Astrocyte of the hippocampus (primary cell): ENCODE results near the gene LURAP1L.

Experiments used
- DNase-seq: peaks from one replicate; pipeline ENCODE4 v3.0.0; 2011; ENCODE audit warnings: low read depth, low spot score

Gene LURAP1L, protein sequence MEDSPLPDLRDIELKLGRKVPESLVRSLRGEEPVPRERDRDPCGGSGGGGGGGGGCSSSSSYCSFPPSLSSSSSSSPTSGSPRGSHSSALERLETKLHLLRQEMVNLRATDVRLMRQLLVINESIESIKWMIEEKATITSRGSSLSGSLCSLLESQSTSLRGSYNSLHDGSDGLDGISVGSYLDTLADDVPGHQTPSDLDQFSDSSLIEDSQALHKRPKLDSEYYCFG

GRCh38 chr9:12774861-12775678 is at the start of gene LURAP1L:
TSS of gene LURAP1L (plus strand) at chr9:12775020. CDS start at chr9:12775716, 696 bp downstream.
- DNase-seq = peak; percentile 81

DNA sequence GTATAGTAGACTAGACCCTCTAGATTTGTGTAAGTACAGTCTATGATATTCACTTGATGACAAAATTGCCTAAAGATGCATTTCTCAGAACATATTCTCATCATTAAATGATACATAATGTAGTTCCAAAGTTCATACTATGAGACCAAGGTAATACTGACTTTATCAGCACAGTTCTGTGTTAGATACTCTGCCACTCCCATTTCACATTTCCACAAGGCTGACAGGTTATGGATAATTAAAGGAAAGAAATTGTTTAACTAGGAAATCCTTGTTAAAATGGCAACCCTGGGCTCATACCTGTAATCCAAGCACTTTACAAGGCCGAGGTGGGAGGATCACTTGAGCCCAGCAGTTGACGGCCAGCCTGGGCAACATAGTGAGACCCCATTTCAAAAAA is 48.0 kb upstream of the LURAP1L start:
- DNase-seq = no peak

DNA sequence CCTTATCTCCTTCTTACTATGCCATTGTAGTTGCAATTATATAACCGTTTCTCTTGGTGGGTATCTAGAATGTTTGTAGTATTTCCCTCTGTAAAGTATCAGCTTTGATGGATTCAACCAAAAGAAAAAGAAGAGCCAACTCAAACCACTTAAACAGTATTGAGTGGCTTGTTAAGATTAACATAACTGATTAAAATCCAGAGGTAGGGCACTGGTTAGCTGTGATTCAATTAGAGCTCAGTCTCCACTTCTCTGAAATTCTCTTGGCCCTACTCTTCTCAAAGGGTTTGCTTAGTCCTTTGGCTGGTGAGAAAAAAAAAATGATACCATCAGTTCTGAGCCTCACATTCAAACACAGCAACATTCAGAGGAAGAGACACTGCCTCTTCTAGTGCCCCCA is 44.6 kb upstream of the LURAP1L start:
- no peak for DNase-seq

GRCh38 chr9:12730927-12731326 is 43.9 kb upstream of the LURAP1L start:
- no peak for DNase-seq

DNA sequence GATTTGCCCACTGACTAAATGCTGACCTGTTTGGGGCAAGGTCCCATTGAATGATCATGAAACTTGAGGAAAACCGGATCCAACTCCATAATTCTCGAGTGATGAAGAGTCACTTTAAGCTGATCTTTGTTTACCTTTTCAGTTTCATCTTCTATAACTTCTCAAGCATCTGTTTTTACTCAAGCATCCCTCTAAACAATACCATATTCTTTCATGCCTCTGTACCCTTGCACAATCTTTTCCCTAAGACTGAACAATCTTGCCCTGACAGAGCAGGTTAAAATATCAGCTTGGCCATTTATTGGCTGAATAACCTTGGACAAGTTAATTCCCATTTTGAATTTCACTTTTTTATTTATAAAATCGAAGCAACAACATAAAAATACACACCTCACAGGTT is 41.8 kb upstream of the LURAP1L start:
- DNase-seq = no peak

DNA sequence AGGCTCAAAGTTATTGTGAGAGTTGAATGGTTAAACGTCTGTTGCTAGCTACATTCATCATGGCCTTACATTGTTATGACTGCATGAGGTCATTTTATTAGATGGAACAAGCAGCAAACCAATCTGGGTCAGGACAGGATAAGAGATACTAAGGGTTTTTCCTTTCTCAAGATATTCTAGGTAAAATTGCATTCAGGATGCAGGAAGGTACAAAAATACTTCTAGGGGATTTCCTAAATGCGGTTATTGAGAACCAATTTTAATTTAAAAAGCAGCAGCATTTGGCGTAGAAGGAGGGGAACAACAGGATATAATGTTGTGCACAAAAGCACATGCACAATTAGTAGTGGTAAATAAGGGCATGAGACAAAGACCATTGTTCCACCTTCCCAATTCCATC is 39.2 kb upstream of the LURAP1L start:
- DNase-seq = no peak

DNA sequence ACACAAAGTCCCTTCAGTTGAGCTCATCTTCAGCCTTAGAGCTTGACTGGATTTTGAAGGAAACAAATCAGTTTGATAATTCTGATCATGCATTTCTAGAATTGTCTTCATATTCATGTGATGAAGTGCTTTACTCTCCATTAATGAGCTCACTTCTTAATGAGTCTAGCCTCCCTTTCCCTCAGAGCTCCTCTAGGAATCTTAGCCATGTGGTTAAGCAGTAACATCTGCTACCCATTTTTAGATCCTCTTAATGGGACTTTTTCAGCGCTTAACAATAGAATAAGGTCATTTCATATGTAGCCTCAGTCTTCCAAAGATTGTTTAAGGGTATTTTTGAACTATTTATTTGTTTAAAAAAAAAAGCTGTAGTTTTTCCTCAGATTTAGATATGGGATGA is 36.9 kb upstream of the LURAP1L start:
- no peak for DNase-seq

- DNase-seq = peak; percentile 42
Observed at GRCh38 chr9:12739014-12739652, 35.7 kb upstream of the LURAP1L start.

DNA sequence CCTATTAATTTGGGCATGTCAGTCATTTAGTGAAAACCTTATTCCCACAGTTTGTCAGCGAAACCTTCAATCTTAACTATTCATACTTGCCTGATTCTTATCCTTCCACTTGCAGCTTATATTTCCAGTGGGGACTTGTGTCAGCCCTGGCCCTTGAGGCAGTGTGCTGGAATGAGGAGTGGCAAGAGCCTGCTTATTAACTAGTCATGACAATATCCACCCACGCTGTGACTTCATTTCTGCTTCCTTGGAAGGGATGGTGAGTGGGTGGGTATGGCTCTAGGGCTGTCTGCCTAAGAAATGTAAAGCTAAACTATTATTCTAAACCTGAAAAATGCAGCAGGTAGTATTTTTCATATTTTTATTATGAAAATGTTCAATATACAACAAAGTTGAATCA is 34.0 kb upstream of the LURAP1L start:
- DNase-seq = no peak

- DNase-seq = no peak
Observed at GRCh38 chr9:12748016-12748415, 26.8 kb upstream of the LURAP1L start.

- no peak for DNase-seq
Observed at GRCh38 chr9:12748954-12749353, 25.9 kb upstream of the LURAP1L start.

DNA sequence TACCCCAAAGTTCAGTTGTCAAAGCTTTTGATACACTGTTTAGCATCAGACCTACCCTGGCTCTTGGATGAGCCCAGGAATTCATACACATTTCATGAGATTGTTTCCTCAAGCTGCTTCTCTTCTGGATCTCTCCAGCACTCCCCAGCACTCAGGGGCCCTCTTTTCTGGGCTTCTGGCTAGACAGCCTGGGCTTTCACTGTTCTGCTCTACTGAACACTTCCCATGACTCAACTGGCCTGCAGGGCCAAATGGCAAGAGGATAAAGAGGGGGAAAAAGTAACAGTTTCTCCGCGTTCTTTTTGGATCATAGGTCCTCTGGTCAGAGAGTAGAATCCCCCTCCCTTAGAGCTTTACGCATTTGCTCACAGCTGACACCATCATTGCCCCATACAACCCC is 20.9 kb upstream of the LURAP1L start:
- peak; percentile 2 for DNase-seq

DNA sequence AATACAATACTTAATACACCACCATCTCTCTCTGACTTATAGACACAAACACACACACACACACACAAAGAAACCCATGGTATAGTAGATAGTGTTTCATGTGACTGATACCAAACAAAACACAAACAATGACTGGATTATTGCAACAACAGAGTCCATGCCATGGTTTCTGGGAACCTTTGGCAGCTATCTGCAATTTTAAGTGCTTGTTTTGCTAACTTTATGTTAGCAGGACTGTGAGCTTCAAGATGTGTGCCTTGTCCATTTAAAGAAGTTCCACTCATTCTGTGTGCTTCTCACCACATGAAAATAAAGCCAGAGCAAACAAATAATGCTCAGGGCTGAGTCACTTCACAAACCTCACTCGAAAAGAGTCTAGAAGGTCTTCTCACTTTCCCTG is 15.1 kb upstream of the LURAP1L start:
- DNase-seq = peak; percentile 70

- DNase-seq = no peak
Observed at GRCh38 chr9:12760758-12761157, 14.1 kb upstream of the LURAP1L start.

DNA sequence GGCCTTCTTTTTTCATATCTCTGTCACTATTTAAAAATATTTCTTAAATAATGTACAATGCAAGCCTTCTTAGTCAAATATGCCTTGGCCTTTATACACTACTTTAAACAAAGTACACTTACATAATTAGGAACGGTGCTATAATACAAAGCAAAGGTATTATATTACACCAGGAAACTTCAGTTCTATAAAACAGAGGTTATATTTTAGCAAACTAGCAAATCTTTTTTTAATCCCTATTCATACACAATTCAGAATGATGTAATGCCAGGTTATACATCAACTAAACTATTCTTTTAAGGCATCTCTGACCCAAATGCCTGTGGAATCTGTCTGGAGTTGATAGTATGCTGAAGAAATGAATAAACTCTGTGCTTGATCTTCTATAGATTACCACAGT is 10.7 kb upstream of the LURAP1L start:
- no peak for DNase-seq

DNA sequence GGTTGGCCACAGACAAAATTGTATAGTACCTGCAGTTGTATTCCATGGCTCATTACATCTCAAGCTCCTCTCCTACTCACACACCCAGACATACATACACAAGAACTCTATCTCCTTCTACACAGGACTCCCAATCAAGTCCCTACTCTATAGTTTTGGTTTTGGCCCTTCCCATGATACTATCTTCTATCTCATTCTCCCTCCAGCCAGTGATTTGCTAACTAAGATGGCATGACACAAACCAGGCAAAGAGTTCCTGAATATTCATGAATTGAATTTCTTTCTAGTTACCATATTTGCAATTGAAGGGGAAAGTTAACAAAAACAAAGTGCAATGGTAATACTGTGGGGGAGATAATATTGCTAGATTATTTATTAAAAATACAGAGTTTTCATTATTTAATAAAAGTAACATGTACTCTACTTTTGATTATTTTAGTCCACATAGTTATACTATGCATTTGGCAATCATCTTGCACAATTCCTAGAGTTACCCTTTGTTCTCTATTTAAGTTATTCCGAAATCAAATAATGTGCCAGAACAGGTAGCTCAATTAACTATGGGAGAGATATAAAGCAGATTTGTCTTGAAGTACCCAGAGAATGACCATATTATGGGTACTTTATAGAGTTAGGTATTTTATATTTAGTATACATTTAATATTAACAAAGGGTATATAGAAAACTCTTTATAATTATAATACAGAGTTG is 9.6 kb upstream of the LURAP1L start:
- DNase-seq = no peak

DNA sequence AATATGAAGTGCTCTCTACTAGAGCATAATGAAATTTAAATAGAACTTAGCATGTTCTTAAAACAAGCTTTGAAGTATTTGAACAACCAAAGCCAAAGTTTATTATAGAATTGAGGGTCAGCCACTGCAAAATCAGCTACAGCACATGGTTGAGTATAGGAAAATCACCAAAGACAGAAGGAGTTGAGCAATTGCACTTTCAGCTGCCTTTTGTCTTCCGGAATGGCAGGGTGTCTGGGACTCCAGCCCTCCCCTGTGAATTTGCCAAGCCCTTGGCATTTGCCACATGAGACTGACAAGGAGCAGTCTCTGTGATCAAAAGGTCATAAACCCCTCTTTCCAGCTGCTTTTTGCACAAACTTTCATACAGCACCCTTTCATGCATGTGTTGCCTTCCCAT is 8.5 kb upstream of the LURAP1L start:
- DNase-seq = no peak

DNA sequence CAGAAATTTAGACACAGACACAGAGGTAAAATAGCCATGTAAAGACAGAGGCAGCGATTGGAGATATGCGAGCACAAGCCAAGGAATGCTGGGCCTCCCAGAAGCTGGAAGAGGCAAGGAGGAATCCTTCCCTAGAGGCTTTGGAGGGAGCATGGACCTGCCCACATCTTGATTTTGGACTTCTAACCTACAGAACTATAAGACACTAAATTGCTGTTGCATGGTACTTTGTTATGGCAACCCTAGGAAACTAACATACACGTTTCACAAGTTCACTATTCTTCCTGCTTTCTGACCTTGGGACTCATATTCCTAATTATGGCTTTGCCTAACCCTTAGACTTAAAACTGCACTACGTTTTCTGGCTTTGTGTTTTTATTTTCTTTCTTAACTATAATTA is 4.6 kb upstream of the LURAP1L start:
- no peak for DNase-seq

GRCh38 chr9:12771891-12772290 is 2.9 kb upstream of the LURAP1L start:
- peak; percentile 66 for DNase-seq

DNA sequence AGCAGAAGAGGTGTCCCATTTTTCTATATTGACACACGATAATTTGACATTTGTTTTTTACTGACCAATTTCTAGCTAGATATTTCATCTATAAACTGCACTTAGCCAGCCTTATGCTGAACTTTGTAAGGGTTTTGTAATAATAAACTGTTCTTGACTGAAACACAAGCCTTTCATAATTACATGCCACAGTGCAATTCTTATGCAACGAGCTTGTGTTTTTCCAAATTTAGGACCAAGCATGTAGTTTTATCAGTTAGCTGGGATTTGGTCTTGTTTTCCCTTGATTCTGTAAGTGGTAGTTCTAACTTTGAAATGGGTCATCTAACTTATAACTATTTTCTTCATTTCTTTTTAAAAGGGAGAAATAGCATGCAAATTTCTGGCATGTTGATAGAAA is 1.3 kb upstream of the LURAP1L start:
- DNase-seq = no peak

- peak; percentile 88 for DNase-seq
Observed at GRCh38 chr9:12775679-12776512, 1.1 kb downstream of the LURAP1L start.
